OCI-LY3 (cell line): ENCODE results near the gene GNG12.

Experiments used
- EZH2phosphoT487 ChIP-seq: fragments of 200-600 bp; shearing (Covaris generic); IDR thresholded peaks from 2 replicates; pipeline ENCODE4 v1.6.1; 2018; ENCODE audit warnings: antibody characterized with exemption, mixed run types, low read depth
- TF ChIP-seq, protein P1 (sequence below): fragments of 200-600, 300-600 bp; sonication (generic); IDR thresholded peaks from 2 replicates; pipeline ENCODE4 v1.5.1; 2014; ENCODE audit warnings: antibody characterized with exemption, low read length, low read depth

DNA sequence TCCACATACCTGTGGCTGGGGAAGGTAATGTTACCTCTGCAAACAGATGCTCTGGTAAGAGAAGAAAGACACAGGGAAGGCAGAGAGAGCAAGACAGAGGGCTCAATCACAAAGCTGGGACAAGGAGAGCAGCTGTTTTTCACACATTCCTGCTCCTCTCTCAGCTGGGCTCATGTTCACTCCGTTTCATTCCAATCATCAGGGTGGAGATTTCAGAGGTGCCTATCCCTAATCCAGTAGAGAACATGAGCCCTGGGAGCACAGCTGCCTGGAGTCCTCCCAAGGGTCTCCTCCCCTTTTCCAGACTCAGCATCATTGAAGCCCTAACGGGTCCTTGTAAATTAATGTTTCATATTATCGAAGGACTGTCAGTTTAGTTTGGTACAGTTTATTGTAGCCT is 128.9 kb downstream of the GNG12 start:
- TF ChIP-seq, protein P1, sequence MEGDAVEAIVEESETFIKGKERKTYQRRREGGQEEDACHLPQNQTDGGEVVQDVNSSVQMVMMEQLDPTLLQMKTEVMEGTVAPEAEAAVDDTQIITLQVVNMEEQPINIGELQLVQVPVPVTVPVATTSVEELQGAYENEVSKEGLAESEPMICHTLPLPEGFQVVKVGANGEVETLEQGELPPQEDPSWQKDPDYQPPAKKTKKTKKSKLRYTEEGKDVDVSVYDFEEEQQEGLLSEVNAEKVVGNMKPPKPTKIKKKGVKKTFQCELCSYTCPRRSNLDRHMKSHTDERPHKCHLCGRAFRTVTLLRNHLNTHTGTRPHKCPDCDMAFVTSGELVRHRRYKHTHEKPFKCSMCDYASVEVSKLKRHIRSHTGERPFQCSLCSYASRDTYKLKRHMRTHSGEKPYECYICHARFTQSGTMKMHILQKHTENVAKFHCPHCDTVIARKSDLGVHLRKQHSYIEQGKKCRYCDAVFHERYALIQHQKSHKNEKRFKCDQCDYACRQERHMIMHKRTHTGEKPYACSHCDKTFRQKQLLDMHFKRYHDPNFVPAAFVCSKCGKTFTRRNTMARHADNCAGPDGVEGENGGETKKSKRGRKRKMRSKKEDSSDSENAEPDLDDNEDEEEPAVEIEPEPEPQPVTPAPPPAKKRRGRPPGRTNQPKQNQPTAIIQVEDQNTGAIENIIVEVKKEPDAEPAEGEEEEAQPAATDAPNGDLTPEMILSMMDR, result no peak
- no peak for TF ChIP-seq EZH2phosphoT487
